Esophagus mucosa (tissue), 1 donor: ENCODE data around the gene FCRL6. TPM values are rescaled to one million over a fixed set of nuclear protein-coding genes. Genes with fewer than 3 reads are reported as not detected.
A peak's percentile ranks its signal among the peaks of the same experiment; 100 is the strongest.

Experiments used
- ATAC-seq: fragments of 200-7000 bp; cut with Tn5 transposase; one replicate; pipeline ENCODE4 v1.9.1; 2020
- total RNA-seq: library from RNA; stranded (reverse); gene quantifications from one replicate; pipeline ENCODE4 v1.2.4, GENCODE V29; 2023
- donor health status: DM: yes; HTN: yes; CAD: no.

The FCRL6 gene
- total RNA-seq, 1 donor from 2014 or later: not detected

DNA sequence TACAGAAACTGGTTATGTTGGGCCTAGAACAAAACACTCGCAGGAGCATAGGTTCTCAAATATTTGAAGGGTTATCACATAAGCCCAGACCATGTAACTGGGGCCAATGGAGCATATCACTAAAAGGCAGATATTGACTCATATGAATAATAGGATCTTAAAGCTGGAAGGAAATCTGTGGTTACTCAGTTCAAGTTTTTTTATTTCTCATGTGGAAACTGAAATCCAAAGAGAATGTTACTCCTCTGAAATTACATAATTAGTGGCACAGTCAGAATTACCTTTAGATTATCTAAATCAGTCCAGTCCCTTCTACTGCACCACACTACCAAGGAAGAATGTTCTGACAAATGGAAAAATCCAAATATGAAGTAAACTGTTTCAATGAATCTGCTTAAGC is 36.6 kb downstream of the FCRL6 start:
- no peak for ATAC-seq

DNA sequence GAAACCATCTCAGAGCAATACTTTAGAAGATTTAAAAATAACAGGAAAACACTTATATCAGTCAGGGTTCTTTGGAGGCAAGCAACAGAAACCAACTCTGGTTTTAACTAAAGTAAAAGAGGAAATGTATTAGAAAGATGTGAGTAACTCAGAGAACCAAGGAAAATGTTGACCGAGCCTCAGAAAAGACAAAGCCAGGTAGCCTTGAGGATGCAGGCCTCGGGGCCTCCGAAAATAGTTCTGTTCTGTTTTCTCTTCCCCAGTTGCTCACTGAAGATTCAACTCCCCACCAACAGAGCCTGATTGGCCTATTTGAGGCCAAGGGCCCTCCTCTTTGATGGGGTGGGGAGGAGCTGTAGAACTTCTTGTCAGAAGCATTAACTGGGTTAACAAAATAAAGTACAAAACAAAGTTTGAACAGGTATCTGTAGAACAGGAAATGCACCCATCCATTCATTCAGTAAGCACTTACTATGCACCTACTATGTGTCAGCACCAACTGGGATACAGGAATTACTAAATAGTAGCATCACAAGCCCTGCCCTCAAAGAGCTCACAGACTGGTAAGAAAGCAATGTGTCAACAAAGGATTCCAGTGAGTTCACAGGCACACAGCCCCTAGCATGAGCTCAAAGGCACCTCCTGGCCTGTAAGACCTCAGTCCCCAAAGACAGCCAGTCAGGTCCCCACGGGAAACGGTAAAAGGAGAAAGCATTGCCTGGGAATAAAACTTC is 37.1 kb downstream of the FCRL6 start:
- ATAC-seq: no peak

DNA sequence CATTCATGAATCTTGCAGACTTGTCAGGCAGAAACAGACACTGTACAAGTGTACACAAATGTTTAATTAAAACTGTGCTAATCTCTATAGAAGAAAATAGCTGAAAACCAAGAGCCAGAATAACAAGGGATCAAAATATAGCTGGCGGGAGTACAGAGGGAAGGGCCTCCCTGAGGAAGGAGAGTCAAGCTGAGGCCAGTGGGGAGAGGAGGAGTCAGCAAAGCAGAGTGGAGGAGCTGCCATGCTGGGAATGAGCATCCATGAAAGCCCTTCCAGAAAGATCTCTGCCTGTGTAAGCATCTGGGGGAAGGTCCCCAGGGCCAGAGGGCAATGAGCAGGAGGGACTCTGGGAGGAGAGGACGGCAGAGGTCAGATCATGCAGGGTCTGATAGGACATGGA is 39.6 kb downstream of the FCRL6 start:
- ATAC-seq: no peak

- ATAC-seq: no peak
These were observed 41.3 kb downstream of the FCRL6 start for GRCh38 chr1:159843459-159843858.

DNA sequence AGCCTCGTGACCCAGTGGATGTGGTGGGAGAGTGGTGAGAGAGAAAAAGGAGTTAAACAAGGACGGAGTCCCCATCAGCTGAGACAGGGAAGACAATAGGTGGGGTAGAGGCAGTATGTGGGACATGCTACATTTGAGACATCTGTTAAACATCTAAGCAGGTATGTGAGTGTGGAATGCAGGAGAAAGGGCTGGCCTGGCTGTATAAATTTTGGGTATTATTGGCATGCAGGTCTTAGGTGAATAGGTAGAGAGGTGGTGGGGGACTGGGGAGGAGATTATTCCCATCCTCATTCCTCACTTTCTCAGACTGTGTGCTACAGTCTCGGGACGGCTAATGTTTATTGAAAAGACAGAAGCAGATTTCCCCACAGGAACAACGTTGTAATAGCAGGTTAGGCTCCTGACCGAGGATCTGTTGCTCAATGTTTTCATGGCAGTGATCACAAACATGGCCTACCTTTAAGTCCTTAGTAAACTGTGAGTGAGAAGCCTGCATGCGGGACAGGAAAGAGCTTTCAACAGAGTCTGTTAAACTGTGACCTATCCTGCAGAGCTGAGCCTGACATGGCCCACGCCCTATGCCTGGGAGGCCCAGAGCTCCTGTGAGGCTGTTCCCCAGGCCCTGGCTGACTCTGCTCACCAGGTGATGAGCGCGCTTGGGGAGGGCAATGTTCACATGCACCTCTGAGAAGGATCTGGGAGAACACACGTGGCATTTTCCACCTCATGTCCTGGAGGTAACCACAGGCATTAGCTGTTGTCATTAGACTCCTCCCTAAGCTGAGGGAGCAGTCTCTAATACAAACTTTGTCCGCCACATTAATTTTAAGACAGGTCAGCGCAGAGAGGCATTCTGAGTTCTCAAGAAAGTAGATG is 43.8 kb downstream of the FCRL6 start:
- ATAC-seq: peak; percentile 86

- no peak for ATAC-seq
These were observed 45.1 kb downstream of the FCRL6 start for GRCh38 chr1:159847231-159847630.

DNA sequence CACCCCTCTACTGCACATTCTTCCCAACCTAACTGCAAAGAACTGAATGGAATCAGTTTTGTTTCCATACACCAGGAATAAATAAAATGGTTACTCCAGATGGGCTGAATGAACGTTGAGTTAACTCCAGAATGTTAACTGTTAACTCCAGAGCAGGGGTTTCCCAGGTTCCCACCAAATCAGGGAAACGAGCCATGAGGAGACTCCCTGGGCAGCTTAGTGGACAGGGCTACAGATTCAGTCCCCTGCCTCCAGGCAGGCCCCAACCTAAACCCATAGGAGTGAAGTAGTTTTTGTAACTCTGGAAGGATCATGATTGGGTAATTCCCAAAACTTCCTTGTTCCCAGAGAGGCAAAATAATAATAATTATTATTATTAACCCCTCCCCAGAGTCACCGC is 46.2 kb downstream of the FCRL6 start:
- no peak for ATAC-seq

GRCh38 chr1:159849626-159850366 is 47.6 kb downstream of the FCRL6 start:
- ATAC-seq: peak; percentile 35

DNA sequence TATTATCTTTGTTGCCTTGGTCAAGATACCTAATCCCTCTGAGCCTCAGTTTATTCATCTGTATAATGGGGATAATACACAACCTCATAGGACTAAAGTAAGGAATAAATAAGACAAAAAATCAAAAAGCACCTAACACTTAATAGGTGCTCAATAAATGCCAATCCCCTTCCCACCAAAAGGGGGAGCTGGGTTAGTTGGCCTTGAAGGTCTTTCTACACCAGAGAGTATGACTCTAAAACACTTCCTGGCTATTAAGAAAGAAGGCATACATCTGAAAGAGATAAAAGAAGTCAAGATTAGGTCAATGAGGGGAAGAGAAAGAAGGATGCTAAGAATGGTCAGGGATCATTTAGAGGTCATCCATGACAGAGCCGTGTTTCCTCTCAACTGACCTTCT is 49.2 kb downstream of the FCRL6 start:
- ATAC-seq: no peak

DNA sequence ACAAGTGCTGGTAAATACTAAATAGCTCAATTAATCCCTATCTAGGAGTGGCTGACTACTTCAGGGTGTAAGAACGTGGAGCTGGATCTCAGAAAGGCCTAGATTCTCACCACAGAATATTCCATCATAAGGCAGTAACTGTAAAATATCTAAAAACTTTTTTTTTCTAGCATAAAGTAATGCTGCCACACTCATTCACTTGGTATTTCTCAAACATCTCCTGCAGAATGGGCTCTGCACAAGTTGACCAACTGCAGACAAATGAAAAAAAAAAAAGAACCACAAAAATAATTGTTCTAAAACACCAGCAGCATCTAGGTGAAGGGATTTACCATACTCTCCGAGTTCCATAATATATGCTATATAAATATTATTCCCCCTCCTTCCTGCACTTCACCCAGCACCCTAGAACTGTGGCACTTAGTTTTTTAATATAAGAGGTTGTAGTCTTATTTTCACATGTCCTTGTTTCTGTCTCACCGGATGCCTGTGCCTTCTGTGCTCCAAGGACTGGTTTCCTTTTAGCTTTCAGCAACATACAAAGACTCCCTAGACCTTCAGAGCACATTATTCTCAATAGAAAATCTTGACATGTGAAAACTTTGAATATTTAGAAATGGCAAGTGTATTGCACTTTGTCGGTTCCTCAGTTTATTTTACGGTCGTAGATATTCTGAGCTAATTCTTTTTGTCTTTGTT is 51.4 kb downstream of the FCRL6 start:
- ATAC-seq: no peak

DNA sequence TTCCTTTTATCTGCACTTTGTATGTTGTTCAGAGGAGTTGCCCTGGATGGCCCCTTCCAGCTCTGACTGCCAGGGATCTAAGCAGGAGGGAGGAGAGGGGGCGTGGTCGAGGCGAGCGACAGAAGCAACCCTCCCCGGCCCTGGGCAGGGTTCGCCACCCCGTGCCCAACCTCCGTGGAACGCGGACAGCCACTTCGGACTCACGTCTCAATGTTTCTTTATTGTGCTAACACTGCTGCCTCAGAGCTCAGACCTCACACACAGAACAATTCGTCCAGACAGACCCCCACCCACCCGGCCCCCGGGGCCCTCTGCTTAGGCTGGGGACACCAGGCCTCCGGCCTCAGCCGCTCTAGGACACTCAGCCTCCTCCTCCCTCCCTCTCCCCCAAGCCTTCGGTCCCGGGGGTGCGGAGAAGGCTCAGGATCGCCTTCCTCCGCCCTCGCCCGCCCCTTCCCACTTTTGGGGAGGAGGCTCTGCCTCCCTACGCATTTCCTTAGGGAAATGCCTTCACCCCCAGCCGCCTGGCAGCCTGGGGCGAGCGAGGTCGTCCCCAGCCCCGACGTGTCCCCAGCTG is 52.0 kb downstream of the FCRL6 start:
- peak; percentile 57 for ATAC-seq

DNA sequence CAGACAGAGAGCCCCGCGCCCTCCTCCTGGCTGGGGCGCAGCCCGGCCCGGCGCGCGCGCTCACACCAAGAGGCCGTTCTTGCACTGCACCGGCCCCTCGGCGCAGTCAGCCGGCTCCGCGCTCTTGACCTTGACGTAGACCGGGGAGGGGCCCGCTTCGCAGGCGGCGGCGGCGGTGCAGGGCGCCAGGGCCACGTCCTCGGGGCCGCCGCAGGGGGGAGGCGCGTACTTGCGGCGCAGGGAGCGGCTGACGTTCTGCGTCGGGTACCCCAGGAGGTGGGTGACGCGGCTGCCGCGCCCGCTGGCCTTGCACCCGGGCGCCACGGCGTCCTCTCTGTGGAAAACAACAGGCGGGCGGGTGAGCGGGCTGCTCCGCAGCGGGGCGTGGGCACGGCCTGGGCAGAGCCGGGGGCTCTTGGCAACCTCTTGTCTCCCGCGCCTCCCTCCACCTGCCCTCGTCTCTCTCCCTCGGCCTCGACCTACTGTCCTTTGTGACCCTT is 52.6 kb downstream of the FCRL6 start:
- ATAC-seq: peak; percentile 89

GRCh38 chr1:159855709-159856108 is 53.5 kb downstream of the FCRL6 start:
- no peak for ATAC-seq

DNA sequence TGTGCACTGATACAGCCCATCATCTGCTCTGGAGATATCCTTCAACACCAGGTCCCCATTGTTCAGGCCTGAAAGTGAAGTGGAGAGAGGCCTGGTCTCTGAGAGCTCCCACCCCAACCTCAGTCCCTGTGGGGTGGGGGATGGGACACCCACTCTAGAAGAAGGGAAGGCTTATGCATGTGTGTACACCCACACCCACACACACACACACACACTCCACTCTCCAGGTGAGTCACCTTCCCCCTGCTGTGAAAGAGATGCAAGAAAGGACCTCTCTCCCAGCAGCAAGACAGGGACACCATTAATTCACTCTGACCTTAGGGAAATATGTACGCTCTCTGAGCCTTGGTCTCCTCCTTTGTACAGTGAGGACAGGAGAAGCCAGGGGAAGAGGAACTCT is 54.4 kb downstream of the FCRL6 start:
- ATAC-seq: no peak

DNA sequence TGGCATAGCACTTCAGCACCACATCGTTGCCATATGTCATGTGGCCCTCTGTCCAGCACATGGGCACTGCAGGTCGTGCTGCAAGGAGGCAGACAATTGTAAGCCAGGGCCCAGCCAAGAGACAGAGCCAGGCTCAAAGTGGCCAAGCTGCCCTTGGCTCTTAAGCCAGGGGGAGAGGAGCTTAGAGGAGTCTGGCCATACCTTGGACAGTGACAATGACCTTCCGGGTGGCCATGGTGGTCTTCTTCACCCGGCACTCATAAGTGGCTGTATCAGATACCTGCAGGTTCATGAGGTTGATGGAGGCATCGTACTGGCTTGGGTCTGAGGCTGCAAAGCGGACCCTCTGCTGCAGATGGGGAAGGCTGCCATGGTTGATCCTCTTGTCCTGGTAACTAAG is 55.7 kb downstream of the FCRL6 start:
- ATAC-seq: no peak

DNA sequence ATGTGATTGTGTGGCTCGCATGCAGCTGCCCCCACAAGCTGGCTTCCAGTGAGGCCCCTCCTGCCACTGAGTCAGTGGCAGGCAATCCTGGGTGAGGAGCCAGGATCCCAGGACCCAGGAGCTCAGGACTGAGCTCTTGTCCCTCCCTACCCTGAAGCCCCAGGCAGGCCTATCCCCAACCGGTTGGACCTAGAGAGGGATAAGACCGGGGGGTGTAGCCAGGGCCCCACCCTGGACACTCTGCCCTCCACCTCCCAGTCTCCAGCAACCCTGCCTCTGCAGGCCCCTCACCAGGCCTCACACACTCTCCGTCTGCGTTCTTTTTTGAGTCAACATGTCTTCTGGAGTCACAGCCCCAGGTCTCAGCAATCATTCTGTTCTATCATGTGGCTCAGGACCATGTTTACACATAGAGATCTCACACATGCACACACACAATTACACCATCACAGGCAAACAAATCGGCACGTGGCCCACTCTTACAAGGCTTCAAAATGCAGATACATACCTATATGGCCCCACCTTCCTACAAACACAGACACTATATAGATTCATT is 57.7 kb downstream of the FCRL6 start:
- ATAC-seq: peak; percentile 90

DNA sequence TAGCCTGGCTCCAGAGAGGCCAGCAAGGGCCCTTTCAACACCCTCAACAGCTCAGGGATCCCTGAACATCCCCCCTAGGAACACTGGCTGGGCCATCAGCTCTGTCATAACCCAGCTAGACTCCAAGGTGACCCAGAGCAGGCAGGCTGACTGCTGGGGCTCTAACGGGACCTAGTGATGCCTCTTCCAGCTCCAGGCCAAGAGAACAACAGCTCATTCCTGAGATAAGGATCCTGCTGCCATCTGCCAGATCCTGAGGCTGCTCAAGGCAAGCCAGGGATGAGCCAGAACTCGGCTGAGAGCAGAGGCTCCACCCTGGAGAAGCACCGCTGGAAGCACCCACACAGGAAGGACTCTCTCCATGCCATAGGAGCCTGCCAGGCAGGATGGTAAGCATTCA is 58.3 kb downstream of the FCRL6 start:
- ATAC-seq: peak; percentile 1

DNA sequence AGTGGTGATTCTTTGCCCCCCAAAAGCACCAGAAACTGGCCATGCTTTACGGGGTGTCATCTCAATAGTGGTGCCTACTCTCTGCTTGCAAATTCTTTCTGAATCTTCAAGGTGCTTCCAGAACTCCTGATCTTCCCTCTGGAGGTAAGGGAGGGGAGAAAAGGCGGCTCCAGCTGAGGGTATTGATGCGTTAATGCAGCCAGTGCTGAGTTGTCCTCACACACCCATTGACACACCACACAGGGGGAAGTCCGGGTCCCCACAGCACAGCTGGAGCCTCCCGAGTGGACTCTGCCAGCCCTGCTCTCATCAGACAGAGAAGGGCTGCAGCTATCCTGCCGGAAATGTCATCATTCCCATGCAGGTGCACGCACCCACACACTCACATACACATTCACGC is 59.1 kb downstream of the FCRL6 start:
- no peak for ATAC-seq

DNA sequence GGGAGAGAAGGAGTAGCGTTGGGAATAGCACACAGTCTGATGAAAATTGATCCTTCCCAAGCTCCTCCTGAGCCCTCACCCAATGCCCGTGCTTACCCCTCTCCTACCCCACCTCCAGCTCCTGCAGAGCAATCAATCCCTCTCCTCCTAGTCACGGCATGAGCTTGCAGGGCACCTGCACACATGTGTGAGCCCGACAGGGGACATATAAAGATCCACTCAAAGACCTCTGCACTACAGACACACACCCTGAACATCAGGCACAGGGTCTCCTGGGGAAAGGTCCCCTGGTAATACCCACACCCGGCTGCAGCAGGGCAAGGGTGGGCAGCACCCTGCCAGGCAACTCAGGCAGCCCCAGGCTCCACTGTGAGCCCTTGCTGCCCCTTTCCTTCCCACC is 59.9 kb downstream of the FCRL6 start:
- no peak for ATAC-seq

DNA sequence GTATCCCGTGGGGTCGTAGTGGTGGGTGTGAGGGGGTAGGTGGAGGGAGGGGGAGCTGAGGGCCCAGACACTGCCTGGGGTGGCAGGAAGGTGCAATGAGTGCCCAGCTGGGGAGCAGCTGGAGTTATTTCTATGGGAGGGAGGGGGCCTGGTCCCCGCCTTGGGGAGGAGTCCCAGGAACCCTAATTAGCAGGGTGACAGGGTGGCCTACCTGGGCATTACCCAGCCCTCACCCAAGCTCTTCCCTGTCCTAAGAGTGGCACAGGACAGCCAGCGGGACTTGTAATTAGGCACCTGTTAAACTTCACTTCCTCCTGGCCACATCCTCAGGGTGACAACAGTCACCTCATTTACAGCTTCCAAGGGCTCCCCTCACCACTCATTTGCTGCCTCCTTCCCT is 60.4 kb downstream of the FCRL6 start, which contains the start of gene VSIG8:
Gene VSIG8 (minus strand): TSS at position 101 of the 400 bp plus-strand sequence. CDS start 136 bp downstream, outside the sequence.
- no peak for ATAC-seq

DNA sequence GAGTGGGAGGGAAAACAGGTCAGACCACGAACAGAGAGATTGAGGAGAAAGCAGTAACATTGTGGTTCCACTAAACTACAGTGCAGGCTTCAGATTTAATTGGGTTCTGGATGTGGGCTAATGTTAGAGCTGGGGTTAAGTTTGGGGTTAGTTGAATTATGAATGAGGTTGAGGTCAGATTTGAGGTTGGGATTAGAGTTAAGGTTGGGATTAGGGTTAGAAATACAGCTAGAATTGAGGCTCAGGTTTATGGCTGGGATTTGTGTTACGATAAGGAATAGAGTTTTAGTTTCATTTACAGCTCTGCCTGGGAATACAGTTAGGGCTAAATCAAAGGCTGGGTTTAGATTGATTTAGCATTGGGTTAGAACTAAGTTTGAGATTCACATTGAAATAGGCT is 62.1 kb downstream of the FCRL6 start:
- ATAC-seq: no peak
